AG08396 (cell line): ENCODE measurements around the gene CPHXL.
A peak's percentile ranks its signal among the peaks of the same experiment; 100 is the strongest.

ENCODE experiments used
- DNase-seq: peaks from one replicate; pipeline ENCODE4 v3.0.0; 2012; ENCODE audit warnings: low spot score, mixed read lengths

Gene CPHXL

DNA sequence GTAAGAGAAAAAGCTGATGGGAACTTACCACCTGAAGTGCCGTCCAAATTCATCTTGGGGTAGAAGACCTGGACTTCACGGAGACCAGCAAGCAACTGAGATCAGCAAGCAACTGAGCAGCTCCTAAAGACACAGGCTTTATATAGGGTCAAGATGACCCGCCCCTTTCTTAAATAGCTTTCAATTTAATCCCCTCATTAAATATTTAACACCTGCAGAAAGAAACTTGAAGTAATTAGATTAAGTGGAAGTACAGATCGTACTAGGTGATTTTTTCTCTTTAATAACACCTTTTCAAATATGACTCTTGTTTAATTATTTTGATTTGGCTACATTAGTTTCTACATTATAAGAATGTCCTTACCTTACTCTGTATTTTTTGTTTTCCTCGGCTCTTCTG lies at the start of gene CPHXL:
TSS of gene CPHXL (minus strand) at position 101 of the 400 bp plus-strand sequence. CDS start at position 53, 48 bp downstream.
- DNase-seq, result no peak

DNA sequence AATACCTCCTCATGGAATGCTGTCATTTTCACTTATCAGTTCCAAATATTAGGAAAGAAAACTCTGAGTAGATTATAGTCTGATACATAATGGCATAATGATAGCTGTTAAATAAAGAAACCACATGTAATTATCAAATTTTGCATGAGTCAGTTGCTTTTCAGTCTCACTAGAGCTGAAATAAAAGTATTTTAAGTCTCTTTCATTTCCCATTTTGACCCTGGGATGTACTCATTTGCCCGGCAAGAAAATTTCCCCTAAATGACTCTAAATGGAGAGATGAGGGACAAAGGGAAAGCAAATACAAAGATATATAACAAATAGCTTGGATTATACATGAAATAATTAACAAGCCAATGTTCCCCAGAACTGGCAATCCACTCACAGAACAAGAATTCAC lies 47.9 kb upstream of the CPHXL start:
- no peak for DNase-seq

- no peak for DNase-seq
These were observed 43.8 kb upstream of the CPHXL start for GRCh38 chr16:75770051-75770450.

DNA sequence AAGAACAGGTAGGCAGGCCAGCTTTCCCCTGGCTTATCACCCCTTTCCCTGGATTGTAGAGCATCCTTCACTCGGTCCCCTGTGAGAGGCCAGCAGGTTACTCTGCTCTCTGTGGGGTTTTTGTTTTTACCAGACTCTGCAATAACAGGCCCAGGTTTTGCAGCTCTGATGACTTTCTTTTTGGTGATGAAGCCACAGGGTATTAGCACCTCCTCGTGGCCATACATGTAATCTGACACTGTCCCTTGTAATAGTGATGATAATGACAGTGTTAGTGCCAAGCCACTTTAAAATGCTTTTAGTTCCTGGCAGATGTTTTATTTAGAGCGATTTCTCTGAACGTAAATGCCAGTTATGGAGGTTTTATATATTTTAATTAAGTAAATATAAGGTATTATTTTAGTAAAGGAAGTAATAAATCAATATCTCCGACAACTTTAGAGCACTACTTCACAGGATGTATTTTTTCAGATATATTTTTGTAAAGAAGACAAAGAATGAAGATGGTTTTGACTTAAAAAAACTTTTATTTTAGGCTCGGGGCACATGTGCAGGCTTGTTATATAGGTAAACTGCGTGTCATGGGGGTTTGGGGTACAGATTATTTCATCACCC lies 38.0 kb upstream of the CPHXL start:
- peak; percentile 51 for DNase-seq

- no peak for DNase-seq
These were observed 36.9 kb upstream of the CPHXL start for GRCh38 chr16:75763204-75763603.

DNA sequence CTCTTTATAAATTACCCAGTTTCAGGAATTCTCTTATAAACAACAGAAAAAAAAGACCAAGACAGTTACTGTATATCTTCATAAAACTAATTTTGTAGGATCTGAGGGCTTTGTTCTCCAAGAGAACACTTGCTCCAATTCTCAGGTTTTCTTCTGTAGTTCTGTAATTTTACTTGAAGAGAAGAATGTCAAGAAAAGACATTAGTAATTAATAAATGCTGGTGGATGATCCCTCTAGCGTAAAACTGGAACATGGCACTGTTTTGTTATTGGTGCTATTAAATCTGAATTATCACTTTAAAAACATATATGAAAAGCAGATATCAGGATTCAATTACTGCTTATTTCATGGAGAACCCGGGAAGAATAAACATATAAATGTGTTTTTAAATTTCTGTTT lies 36.5 kb upstream of the CPHXL start:
- DNase-seq, result no peak

GRCh38 chr16:75761108-75761507 lies 34.8 kb upstream of the CPHXL start:
- DNase-seq, result no peak

- DNase-seq, result no peak
These were observed 33.8 kb upstream of the CPHXL start for GRCh38 chr16:75760018-75760519.

- DNase-seq, result peak; percentile 34
These were observed 31.9 kb upstream of the CPHXL start for GRCh38 chr16:75758215-75758614.

GRCh38 chr16:75754141-75754540 lies 27.9 kb upstream of the CPHXL start:
- DNase-seq, result peak; percentile 20

DNA sequence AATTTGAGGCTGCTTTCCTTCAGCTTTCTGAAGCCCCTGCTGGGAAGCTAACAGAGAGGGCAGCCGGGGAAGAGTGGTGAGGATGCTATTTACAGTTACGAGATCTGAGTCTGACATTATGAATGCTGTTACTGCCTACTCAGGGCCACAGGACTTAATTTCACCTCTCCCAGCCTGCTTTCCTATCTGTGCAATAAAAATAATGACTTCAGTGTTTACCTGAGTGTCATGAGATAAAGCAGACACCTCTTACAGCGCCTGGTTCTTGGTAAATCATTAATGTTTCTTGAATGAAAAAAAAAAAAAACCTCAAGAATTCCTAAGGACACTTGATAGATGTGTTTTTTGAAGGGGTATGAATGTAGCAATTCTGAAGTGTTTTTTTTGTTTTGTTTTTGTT lies 24.2 kb upstream of the CPHXL start:
- DNase-seq, result no peak

- DNase-seq, result no peak
These were observed 20.1 kb upstream of the CPHXL start for GRCh38 chr16:75746359-75746758.

GRCh38 chr16:75745823-75746222 lies 19.5 kb upstream of the CPHXL start:
- no peak for DNase-seq

DNA sequence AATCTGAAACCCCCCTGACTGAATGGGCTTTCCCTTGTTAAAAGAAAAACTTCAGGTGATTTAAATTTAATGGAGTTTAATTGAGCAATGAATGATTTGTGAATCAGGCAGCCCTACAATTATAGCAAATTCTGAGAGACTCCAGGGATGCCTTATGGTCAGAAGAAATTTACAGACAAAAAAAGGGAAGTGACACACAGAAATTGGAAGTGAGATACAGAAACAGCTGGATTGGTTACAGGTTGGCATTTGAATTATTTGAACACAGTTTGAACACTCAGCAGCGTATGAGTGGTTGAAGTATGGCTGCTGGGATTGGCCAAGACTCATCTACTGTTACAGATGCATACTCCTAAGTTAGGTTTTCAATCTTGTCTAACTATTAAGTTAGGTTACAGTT lies 19.0 kb upstream of the CPHXL start:
- DNase-seq, result no peak

GRCh38 chr16:75742424-75743047 lies 16.2 kb upstream of the CPHXL start:
- no peak for DNase-seq

GRCh38 chr16:75733305-75734211 lies 7.3 kb upstream of the CPHXL start:
- peak; percentile 68 for DNase-seq

DNA sequence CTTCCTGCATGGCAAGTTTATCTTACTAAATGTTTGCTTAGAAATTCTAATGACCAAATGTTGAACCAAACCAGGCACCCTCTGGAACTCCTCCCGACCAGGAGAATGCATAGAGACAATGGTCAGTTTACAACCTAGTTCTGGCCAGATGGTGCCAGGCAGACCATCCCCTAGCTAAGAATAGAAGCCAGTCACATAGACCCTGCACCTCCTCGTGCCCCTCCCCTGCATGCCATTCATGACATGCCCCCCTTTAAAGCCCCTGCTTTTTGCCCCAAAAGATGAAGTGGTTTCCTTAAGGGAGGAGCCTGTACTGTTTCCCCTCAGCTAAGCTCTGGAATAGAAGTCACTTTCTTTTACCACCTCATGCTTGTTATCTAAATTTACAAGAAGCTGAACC lies 6.6 kb upstream of the CPHXL start:
- DNase-seq, result no peak

DNA sequence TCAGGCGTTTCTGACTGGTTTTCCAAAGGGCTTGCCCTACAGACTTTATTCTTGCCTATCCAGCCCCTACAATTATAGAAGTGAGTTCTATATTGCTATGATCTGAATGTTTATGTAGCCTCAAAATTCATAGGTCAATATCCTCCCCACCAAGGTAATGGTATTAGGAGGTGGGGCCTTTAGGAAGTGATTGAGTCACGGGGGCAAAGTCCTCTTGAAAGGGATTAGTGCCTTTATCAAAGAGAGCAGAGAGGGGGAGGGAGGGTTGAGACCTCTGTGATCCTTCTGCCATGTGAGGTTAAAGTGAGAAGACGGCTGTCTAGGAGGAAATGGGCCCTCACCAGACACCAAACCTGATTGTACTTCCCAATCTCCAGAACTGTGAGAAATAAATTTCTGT lies 931 bp upstream of the CPHXL start:
- DNase-seq, result no peak

DNA sequence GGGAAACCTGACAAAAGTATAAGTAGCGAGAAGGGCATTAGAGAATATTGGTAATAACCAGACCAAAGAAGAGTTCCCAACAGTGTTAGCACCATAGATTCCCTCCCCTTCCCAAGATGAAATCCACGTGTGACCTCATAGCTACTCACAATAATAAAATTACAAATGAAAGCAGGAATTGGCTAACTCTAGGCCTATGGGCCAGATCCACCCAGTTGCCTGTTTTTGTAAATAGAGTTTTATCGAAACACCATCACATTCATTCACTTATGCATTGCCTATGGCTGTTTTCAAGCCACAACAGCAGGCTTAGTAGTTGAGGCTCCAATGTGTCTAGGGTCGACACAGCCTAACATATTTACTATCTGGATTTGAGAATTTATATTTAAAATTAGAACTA lies 7.8 kb downstream of the CPHXL start:
- no peak for DNase-seq

DNA sequence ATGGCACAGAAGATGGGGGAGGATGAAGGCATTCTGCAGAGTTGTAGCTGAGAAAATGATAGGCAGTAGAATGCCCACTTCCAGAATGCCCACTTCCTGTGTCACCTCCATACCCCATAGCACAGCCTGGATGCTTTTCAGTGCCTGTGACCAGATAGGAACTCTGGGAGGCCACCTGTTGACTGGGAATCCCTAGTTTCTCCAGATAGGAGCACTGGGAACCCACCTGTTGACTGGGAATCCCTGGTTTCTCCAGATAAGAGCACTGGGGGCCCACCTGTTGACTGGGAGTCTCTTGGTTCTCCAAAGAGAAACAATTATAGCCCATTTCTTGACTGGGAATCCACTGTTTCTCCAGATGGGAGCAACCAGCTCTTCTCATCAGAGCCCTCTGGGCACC lies 11.6 kb downstream of the CPHXL start:
- no peak for DNase-seq

DNA sequence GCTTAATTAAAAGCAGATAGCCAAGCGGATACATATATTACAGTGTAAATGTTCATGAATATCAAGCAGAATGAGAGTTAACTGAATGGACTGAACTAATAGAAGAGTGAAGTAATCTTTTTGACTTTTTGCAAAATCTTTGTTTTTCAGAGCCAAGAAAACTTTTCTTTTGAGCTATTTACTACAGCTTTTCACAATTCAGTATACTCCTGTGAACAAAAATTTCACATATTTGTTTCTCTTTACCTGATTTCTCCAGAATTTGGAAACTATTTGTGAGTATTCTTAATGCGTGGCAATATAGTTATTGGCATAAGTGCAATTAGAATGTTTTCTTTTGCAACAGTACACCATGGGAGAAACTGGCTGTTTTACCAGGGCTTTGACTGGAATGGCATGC lies 15.9 kb downstream of the CPHXL start:
- DNase-seq, result no peak

DNA sequence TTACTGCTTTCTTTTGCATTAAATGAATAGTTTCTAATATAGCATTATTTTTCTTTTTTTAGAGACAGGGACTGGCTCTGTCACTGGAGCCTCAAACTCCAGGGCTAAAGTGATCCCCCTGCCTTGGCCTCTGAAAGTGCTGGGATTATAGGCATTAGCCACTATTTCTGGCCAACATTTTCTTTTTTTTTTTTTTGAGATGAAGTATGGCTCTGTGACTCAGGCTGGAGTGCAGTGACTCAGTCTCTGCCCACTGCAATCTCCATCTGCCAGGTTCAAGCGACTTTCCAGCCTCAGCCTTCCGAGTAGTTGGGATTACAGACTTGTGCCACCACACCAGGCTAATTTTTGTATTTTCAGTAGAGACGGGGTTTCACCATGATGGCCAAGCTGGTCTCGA lies 23.0 kb downstream of the CPHXL start:
- DNase-seq, result no peak

GRCh38 chr16:75702242-75702641 lies 24.0 kb downstream of the CPHXL start:
- no peak for DNase-seq
